ENCODE data around the gene DCDC1.

DNA sequence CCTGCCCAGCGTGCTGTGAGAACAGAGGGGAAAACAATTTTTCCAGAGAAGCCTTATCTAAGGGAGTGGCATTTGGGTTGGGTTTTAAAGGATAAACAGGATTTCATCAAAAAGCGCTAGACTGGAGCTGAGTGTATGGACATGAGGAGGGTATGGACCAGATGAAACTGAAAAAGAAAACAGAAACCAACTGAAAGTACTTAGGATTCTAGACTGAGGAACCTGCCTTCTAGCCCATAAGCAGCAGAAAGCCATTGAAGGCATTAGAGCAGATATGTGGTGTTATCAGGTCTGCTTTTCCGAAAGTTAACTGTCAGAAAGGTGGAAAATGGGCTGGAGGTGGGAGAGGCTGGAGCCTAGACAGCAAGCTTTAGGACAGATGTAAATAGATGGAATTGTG is 443.4 kb downstream of the DCDC1 start:
- TF ChIP-seq, protein P1, sequence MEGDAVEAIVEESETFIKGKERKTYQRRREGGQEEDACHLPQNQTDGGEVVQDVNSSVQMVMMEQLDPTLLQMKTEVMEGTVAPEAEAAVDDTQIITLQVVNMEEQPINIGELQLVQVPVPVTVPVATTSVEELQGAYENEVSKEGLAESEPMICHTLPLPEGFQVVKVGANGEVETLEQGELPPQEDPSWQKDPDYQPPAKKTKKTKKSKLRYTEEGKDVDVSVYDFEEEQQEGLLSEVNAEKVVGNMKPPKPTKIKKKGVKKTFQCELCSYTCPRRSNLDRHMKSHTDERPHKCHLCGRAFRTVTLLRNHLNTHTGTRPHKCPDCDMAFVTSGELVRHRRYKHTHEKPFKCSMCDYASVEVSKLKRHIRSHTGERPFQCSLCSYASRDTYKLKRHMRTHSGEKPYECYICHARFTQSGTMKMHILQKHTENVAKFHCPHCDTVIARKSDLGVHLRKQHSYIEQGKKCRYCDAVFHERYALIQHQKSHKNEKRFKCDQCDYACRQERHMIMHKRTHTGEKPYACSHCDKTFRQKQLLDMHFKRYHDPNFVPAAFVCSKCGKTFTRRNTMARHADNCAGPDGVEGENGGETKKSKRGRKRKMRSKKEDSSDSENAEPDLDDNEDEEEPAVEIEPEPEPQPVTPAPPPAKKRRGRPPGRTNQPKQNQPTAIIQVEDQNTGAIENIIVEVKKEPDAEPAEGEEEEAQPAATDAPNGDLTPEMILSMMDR (conservative IDR thresholded peaks at IDR 0.05 in 1 of 2, IDR thresholded peaks at IDR 0.05 in 1 of 2; ENCODE audit: low read depth in 1 of 2, low read length in 2 of 2), result no peak
- TF ChIP-seq EZH2 (IDR thresholded peaks at IDR 0.05; ENCODE audit: low read length, missing control alignments), result no peak
